ENCODE results near the gene RAD51B.

RAD51B gene

DNA sequence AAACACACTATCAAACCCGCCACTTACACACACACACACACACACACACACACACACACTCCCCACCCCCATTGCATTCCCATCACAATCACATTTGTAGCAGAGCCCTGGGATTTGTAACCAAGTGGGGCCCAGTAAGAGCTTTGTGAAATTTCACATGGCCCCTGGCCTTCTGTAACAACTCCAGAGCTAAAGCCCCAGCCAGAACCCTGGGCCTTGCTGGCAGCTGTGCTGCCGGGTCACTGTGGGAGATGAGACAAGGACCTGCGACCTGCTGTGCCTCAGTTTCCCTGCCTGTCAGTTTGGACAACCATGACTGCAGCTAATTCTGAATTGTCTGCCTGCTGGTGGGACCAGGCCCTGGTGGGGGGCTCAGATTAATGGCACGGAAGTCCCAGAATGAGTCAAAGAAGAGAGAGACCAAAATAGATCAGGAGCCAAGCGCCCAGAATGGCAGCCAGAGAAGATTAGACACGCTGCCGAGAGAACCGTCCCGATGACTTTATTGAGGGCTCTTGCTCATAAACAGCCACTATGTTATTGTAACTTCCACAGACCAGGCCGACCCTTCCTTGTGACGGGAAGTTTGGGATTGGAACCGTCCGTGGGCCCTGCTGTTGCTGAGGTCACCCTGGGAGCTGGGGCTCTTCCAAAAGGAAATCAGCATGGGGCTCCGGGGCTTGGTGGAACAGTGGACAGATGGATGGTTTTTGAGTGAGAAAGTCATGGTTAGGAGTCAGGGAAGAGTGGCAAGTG, 850.2 kb downstream of the RAD51B start:
- ChIA-PET CTCF (no interaction called here), POLR2A (no interaction called here)
- Histone ChIP-seq H3K4me3 (ENCODE audit: low read depth, low read length) (no peak overlapping the region), H3K36me3 (ENCODE audit: control insufficient read depth in 2 of 2, insufficient read depth in 1 of 2, low read length in 2 of 2) (no peaks in the 10 kb centered on the region), H3K9me3 (ENCODE audit: control insufficient read depth, insufficient read depth, low read depth, low read length) (no peaks in the 10 kb centered on the region), H3K4me1 (ENCODE audit: control insufficient read depth, insufficient read depth, low read length) (no peaks in the 10 kb centered on the region), H3K27ac (ENCODE audit: extremely low read depth, low read depth, low read length) (no peak overlapping the region)
- TF ChIP-seq ZNF664 (tag by site-specific recombination; IDR thresholded peaks at IDR 0.05): no peak
- no peak for TF ChIP-seq ZSCAN5A (tag by site-specific recombination; IDR thresholded peaks at IDR 0.05)
- no peak for TF ChIP-seq ZNF324 (tag by site-specific recombination; IDR thresholded peaks at IDR 0.05)
- TF ChIP-seq ZNF148 (tag by site-specific recombination; IDR thresholded peaks at IDR 0.05; ENCODE audit: borderline replicate concordance): no peak
- no peak for TF ChIP-seq ZNF76 (tag by site-specific recombination; IDR thresholded peaks at IDR 0.05; ENCODE audit: borderline replicate concordance, low read depth)

- CTCF ChIA-PET: no interaction called here
- no peaks in the 10 kb centered on the region for H3K4me1 ChIP-seq (ENCODE audit: control insufficient read depth, insufficient read depth, low read length)
Measured at GRCh38 chr14:68670359-68670715, 850.8 kb downstream of the RAD51B start.

DNA sequence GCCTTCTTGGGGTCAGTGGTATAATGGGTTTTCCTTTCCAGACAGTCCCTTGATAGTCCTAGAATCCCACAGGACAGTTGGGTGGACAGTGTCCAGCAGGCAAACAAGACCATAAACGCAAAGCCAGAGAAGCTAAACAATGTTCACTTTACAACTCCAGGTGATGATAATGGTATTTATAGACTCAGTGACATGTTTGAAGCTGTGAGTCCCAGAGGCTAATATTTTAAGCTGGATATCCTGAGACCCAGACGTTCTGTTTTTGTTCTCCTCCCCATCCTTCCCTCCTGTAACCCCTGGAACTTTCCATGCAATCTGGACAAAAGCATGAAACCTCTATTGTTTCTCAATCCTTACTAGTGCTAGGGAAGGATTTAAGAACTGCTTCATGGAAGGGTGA, 852.3 kb downstream of the RAD51B start:
- H3K4me3 ChIP-seq (ENCODE audit: low read depth, low read length): no peak overlapping the region
- no peaks in the 10 kb centered on the region for H3K9me3 ChIP-seq (ENCODE audit: control insufficient read depth, insufficient read depth, low read depth, low read length)
- H3K36me3 ChIP-seq (ENCODE audit: control insufficient read depth in 2 of 2, insufficient read depth in 1 of 2, low read length in 2 of 2): no peaks in the 10 kb centered on the region
- no peak overlapping the region for H3K27ac ChIP-seq (ENCODE audit: extremely low read depth, low read depth, low read length)
- no peaks in the 10 kb centered on the region for H3K4me1 ChIP-seq (ENCODE audit: control insufficient read depth, insufficient read depth, low read length)
- ChIA-PET CTCF (no interaction called here), POLR2A (interaction anchor here (0.7 kb wide), 1 partner anchor 833 kb away, joined by 3 read pairs; no protein-coding TSS in a partner anchor)
- TF ChIP-seq, protein P1, sequence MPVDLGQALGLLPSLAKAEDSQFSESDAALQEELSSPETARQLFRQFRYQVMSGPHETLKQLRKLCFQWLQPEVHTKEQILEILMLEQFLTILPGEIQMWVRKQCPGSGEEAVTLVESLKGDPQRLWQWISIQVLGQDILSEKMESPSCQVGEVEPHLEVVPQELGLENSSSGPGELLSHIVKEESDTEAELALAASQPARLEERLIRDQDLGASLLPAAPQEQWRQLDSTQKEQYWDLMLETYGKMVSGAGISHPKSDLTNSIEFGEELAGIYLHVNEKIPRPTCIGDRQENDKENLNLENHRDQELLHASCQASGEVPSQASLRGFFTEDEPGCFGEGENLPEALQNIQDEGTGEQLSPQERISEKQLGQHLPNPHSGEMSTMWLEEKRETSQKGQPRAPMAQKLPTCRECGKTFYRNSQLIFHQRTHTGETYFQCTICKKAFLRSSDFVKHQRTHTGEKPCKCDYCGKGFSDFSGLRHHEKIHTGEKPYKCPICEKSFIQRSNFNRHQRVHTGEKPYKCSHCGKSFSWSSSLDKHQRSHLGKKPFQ (tag by site-specific recombination; IDR thresholded peaks at IDR 0.05): no peak
- TF ChIP-seq, protein P2, sequence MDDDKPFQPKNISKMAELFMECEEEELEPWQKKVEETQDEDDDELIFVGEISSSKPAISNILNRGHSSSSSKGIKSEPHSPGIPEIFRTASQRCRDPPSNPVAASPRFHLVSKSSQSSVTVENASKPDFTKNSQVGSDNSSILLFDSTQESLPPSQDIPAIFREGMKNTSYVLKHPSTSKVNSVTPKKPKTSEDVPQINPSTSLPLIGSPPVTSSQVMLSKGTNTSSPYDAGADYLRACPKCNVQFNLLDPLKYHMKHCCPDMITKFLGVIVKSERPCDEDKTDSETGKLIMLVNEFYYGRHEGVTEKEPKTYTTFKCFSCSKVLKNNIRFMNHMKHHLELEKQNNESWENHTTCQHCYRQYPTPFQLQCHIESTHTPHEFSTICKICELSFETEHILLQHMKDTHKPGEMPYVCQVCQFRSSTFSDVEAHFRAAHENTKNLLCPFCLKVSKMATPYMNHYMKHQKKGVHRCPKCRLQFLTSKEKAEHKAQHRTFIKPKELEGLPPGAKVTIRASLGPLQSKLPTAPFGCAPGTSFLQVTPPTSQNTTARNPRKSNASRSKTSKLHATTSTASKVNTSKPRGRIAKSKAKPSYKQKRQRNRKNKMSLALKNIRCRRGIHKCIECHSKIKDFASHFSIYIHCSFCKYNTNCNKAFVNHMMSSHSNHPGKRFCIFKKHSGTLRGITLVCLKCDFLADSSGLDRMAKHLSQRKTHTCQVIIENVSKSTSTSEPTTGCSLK (tag by site-specific recombination; IDR thresholded peaks at IDR 0.05): no peak
- TF ChIP-seq, protein P3, sequence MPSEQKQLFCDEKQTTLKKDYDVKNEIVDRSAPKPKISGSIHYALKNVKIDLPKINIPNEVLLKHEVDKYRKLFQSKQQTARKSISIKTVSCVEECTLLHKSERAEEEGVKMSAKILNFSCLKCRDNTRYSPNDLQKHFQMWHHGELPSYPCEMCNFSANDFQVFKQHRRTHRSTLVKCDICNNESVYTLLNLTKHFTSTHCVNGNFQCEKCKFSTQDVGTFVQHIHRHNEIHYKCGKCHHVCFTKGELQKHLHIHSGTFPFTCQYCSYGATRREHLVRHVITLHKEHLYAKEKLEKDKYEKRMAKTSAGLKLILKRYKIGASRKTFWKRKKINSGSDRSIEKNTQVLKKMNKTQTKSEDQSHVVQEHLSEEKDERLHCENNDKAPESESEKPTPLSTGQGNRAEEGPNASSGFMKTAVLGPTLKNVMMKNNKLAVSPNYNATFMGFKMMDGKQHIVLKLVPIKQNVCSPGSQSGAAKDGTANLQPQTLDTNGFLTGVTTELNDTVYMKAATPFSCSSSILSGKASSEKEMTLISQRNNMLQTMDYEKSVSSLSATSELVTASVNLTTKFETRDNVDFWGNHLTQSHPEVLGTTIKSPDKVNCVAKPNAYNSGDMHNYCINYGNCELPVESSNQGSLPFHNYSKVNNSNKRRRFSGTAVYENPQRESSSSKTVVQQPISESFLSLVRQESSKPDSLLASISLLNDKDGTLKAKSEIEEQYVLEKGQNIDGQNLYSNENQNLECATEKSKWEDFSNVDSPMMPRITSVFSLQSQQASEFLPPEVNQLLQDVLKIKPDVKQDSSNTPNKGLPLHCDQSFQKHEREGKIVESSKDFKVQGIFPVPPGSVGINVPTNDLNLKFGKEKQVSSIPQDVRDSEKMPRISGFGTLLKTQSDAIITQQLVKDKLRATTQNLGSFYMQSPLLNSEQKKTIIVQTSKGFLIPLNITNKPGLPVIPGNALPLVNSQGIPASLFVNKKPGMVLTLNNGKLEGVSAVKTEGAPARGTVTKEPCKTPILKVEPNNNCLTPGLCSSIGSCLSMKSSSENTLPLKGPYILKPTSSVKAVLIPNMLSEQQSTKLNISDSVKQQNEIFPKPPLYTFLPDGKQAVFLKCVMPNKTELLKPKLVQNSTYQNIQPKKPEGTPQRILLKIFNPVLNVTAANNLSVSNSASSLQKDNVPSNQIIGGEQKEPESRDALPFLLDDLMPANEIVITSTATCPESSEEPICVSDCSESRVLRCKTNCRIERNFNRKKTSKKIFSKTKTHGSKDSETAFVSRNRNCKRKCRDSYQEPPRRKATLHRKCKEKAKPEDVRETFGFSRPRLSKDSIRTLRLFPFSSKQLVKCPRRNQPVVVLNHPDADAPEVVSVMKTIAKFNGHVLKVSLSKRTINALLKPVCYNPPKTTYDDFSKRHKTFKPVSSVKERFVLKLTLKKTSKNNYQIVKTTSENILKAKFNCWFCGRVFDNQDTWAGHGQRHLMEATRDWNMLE (tag by site-specific recombination; conservative IDR thresholded peaks at IDR 0.05; ENCODE audit: low read depth): no peak
- TF ChIP-seq ZNF114 (tag by site-specific recombination; IDR thresholded peaks at IDR 0.05) (no peak), ZNF549 (tag by site-specific recombination; IDR thresholded peaks at IDR 0.05) (no peak), ZNF48 (tag by site-specific recombination; IDR thresholded peaks at IDR 0.05) (no peak), ZEB2 (tag by site-specific recombination; IDR thresholded peaks at IDR 0.05) (no peak), ZNF223 (tag by site-specific recombination; IDR thresholded peaks at IDR 0.05) (no peak), KLF10 (tag by site-specific recombination; IDR thresholded peaks at IDR 0.05) (no peak)
- TF ChIP-seq, protein P4, sequence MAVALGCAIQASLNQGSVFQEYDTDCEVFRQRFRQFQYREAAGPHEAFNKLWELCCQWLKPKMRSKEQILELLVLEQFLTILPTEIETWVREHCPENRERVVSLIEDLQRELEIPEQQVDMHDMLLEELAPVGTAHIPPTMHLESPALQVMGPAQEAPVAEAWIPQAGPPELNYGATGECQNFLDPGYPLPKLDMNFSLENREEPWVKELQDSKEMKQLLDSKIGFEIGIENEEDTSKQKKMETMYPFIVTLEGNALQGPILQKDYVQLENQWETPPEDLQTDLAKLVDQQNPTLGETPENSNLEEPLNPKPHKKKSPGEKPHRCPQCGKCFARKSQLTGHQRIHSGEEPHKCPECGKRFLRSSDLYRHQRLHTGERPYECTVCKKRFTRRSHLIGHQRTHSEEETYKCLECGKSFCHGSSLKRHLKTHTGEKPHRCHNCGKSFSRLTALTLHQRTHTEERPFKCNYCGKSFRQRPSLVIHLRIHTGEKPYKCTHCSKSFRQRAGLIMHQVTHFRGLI (tag by site-specific recombination; IDR thresholded peaks at IDR 0.05): no peak

More at GRCh38 chr14:68670359-68670715, 850.8 kb downstream of the RAD51B start:
- no peak overlapping the region for H3K27ac ChIP-seq (ENCODE audit: extremely low read depth, low read depth, low read length)
- H3K9me3 ChIP-seq (ENCODE audit: control insufficient read depth, insufficient read depth, low read depth, low read length): no peaks in the 10 kb centered on the region
- no peak overlapping the region for H3K4me3 ChIP-seq (ENCODE audit: low read depth, low read length)
- no peak for TF ChIP-seq ZFHX2 (tag by site-specific recombination; conservative IDR thresholded peaks at IDR 0.05)
- no peaks in the 10 kb centered on the region for H3K36me3 ChIP-seq (ENCODE audit: control insufficient read depth in 2 of 2, insufficient read depth in 1 of 2, low read length in 2 of 2)
- POLR2A ChIA-PET: no interaction called here

Measured in HEK293 (cell line).